ENCODE results near the gene FOXO3. TPM values are rescaled to one million over a fixed set of nuclear protein-coding genes. Genes with fewer than 3 reads are reported as not detected.

Gene FOXO3
- total RNA-seq, 4 donors from 2014 or later = 52.3 to 71.2 (median 61.3) TPM

DNA sequence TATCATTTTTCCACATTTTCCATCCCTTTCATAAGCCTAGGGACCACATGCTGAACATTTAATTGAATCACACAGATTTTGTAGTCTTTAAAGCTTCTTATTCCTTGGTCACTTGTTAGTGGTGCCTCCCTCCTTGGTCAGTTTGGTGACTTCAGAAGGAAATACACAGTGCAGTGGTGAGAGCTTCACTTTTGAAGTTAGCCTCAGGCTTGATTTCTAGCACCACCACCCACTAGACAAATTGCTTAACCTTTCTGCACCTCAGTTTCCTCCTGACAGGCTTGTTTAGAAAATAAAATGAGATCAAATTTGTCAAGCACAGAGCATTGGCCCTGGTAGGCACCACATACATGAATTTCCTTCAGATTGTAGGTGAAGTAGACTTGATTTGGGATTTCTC is 91.7 kb downstream of the FOXO3 start:
- Histone ChIP-seq H3K27me3 (no peaks in the 10 kb centered on the region), H3K27ac (peak overlapping the region; percentile 79), H3K4me3 (no peak overlapping the region), H3K4me1 (peaks cover 42 to 54% of the 10 kb centered on the region in 2 donors), H3K36me3 (no peaks in the 10 kb centered on the region), H3K9me3 (no peaks in the 10 kb centered on the region)
- TF ChIP-seq, protein P1, sequence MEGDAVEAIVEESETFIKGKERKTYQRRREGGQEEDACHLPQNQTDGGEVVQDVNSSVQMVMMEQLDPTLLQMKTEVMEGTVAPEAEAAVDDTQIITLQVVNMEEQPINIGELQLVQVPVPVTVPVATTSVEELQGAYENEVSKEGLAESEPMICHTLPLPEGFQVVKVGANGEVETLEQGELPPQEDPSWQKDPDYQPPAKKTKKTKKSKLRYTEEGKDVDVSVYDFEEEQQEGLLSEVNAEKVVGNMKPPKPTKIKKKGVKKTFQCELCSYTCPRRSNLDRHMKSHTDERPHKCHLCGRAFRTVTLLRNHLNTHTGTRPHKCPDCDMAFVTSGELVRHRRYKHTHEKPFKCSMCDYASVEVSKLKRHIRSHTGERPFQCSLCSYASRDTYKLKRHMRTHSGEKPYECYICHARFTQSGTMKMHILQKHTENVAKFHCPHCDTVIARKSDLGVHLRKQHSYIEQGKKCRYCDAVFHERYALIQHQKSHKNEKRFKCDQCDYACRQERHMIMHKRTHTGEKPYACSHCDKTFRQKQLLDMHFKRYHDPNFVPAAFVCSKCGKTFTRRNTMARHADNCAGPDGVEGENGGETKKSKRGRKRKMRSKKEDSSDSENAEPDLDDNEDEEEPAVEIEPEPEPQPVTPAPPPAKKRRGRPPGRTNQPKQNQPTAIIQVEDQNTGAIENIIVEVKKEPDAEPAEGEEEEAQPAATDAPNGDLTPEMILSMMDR (IDR thresholded peaks at IDR 0.05) = no peak
- no peak for TF ChIP-seq POLR2A (IDR thresholded peaks at IDR 0.05)
- no peak for DNase-seq
- intact Hi-C loops (cut with DNase I; ENCODE audit: low total_unique reads) = no loop called here

DNA sequence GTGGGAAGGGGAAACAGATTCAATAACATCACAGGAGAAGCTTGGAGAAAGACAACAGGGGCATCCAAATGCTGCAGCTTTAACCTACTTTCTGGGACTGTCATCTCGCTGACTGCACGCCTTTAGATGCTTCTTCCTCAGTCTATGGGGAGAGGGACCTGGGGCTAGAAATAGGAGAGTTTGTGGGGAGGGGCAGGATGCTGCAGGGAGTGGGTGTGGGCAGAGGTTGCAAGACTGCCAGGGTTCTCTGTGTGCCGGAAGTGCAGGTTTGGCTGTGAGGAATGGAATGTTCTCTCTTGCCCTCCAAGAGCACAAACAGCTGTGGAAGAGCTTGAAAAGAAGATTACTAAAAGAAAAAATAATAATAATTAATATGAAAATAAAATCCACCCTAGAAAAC is 93.2 kb downstream of the FOXO3 start:
- peak overlapping the region; percentile 79 for H3K27ac ChIP-seq
- H3K27me3 ChIP-seq = no peaks in the 10 kb centered on the region
- intact Hi-C loops (cut with DNase I; ENCODE audit: low total_unique reads) = no loop called here
- H3K4me3 ChIP-seq = no peak overlapping the region
- peaks cover 42 to 54% of the 10 kb centered on the region in 2 donors for H3K4me1 ChIP-seq
- H3K9me3 ChIP-seq = no peaks in the 10 kb centered on the region
- no peak for TF ChIP-seq POLR2A (IDR thresholded peaks at IDR 0.05)
- TF ChIP-seq, protein P1 (IDR thresholded peaks at IDR 0.05) = no peak
- H3K36me3 ChIP-seq = no peaks in the 10 kb centered on the region
- peak; percentile 67 to 69 for DNase-seq

DNA sequence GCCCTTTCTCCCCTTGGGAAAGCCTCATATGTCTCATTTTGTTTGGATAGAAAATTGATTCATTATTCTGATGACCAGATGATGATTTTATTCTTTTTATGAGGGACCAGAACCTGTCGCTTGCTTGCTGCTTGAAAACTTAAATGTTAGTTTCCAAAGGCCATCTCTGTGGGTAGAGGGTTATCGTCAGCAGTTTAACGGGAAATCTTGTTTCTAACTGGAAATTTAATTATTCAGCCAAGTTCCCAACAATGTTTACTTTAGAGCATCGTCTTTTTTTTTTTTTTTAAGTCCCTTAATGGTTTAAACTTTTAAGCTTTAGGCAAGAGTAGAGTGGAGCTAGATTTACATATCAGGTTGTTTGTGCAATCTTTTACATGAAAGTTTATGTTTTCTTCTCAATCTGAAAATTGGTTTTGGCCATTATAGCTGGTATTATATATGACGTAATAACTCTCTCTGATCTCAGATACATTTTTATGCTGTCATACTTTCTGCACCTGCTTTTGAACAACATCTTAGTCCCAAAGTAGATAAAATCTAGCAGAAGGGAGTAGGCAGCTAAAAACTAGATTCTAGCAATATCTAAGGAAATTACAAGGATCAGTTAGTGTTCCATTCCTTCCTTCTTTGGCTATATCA is 93.9 kb downstream of the FOXO3 start:
- TF ChIP-seq POLR2A (IDR thresholded peaks at IDR 0.05) = no peak
- TF ChIP-seq, protein P1 (IDR thresholded peaks at IDR 0.05) = no peak
- H3K36me3 ChIP-seq = no peaks in the 10 kb centered on the region
- H3K27ac ChIP-seq = peak overlapping the region; percentile 79
- intact Hi-C loops (cut with DNase I; ENCODE audit: low total_unique reads) = no loop called here
- no peaks in the 10 kb centered on the region for H3K9me3 ChIP-seq
- no peak for DNase-seq
- H3K27me3 ChIP-seq = no peaks in the 10 kb centered on the region
- H3K4me1 ChIP-seq = peaks cover 42 to 54% of the 10 kb centered on the region in 2 donors
- no peak overlapping the region for H3K4me3 ChIP-seq

DNA sequence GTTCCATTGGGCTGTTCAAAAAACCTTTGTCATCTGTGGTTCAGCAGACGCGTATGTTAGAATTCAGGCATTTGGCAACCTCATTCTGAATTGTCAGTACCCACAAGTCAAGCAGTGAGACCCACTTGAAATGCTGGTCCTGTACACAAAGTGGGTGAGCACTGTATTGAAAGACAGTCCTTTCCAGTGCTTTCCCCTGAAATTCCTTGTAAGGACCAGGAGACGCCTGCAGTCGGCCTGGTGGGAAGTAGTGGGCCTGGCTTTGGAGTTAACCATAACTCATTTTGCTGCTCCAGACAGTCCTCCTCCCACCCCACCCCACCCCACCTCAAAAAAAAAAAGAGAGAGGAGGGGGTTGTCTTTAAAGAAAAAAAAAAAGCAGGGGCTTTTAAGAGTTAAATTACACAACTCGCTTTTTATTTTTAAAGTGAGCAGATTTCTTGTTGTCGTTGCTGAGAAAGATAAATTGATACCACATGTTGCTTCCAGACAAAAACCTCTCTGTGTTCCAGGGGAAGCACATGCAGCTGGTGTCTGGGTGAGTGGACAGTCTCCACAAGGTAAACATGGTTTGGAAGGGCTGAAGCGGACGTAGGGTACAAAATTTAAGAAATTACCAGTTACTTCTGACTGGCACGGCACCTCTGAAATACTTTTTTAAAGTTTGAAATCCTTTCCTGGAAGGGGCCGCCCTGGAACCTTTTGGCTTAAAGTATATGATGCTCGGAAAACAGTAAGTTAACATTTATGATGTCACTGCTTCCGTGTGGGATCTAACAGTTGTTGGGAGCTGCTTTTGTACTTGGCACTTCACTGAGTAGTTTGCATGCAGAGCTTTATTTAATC is 95.3 kb downstream of the FOXO3 start:
- DNase-seq = peak; percentile 38 to 66
- H3K36me3 ChIP-seq = no peaks in the 10 kb centered on the region
- peak overlapping the region; percentile 79 for H3K27ac ChIP-seq
- peak overlapping the region in 1 of 2 donors; percentile 21 for H3K4me3 ChIP-seq
- no peaks in the 10 kb centered on the region for H3K27me3 ChIP-seq
- H3K4me1 ChIP-seq = peaks cover 33 to 48% of the 10 kb centered on the region in 2 donors
- intact Hi-C loops (cut with DNase I; ENCODE audit: low total_unique reads) = no loop called here
- TF ChIP-seq POLR2A (IDR thresholded peaks at IDR 0.05) = no peak
- TF ChIP-seq, protein P1 (IDR thresholded peaks at IDR 0.05) = peak in 1 of 4 experiments; percentile 16
- no peaks in the 10 kb centered on the region for H3K9me3 ChIP-seq

DNA sequence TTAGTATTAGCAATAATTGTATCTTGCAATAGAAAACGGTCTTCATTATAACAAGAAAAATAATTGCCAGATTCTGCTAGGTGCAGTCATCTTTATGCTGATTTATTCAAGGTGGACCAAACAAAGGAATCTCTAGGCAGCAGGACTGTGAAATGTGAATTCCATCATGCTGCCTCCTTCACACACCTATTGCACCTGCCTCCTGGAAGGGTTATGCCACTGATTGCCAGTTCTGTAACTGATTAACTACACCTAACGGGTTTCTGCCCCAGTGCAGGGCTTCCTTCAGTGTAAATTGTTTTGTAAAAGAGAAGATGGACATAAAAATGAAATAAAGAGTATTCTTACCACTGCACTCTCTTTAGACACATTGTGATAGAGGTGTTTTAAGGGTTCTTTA is 96.1 kb downstream of the FOXO3 start:
- TF ChIP-seq, protein P1 (IDR thresholded peaks at IDR 0.05) = no peak
- TF ChIP-seq POLR2A (IDR thresholded peaks at IDR 0.05) = no peak
- intact Hi-C loops (cut with DNase I; ENCODE audit: low total_unique reads) = no loop called here
- Histone ChIP-seq H3K4me3 (peak overlapping the region in 1 of 2 donors; percentile 21), H3K27me3 (no peaks in the 10 kb centered on the region), H3K9me3 (no peaks in the 10 kb centered on the region), H3K4me1 (peaks cover 35 to 45% of the 10 kb centered on the region in 2 donors), H3K36me3 (no peaks in the 10 kb centered on the region), H3K27ac (peak overlapping the region; percentile 79)
- DNase-seq = no peak

Data from uterus (tissue), 4 donors.